HL-60/S4 treated with retinoic acid at 250 ng/mL for 4 days and 3 days (cell line): ENCODE data around the gene TOR3A.
"Not testable (repeated sequence)": the region's sequence is repeated elsewhere in the genome, so short reads cannot be mapped to it uniquely, and the experiment has no call there.

ENCODE experiments used
- in situ Hi-C: fragments of 300-500 bp; cut with MboI; formaldehyde crosslinking; loops from 2 replicates; pipeline ENCODE4 v1.7.0; 2022; ENCODE audit warnings: low sequenced_read_pairs

TOR3A gene, protein sequence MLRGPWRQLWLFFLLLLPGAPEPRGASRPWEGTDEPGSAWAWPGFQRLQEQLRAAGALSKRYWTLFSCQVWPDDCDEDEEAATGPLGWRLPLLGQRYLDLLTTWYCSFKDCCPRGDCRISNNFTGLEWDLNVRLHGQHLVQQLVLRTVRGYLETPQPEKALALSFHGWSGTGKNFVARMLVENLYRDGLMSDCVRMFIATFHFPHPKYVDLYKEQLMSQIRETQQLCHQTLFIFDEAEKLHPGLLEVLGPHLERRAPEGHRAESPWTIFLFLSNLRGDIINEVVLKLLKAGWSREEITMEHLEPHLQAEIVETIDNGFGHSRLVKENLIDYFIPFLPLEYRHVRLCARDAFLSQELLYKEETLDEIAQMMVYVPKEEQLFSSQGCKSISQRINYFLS

DNA sequence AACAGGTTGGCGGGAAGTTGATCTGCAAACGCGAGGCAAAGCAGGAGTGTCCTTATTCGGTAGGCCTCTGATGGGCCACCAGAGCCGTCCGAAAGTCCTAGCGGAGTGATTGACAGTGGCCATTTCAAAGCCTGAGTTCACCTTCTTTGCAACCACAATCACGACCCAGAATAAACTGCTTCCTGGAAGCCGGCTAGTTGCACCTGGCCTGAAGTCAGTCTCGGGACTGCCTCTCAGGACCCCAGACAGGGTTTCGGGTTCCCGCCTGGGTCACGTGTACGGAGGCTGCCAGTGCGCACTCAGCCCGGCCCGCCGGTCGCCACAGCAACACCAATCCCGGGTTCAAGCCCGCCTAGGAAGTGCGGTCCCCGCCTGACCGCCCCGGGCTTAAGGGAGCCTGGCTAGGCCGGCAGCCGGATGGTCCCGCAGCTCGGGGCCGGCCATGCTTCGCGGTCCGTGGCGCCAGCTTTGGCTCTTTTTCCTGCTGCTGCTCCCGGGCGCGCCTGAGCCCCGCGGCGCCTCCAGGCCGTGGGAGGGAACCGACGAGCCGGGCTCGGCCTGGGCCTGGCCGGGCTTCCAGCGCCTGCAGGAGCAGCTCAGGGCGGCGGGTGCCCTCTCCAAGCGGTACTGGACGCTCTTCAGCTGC lies at the start of gene TOR3A:
Gene TOR3A, plus strand, starts transcription at position 384 of the 646 bp plus-strand sequence. Its CDS starts 59 bp downstream, at position 443.
- in situ Hi-C loops, result no loop called here

DNA sequence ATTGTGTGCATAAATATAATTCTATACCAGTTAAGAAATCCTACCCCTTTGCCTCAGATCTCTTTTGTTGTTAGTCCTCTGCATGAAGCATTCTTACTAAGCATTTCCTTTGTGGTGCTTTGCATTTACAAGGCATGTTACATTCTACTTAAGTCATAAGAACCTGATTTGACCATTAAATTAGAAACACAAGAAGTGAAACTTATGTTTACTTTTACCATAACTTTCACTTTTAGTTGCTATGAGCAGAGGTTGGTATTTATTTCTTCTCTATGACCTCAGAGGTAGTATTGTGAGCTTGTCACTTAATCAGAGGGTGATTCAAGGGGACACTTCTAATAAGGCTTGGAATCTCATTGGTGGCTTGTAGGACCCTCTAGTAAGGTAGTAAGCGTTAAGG lies 47.1 kb upstream of the TOR3A start:
- in situ Hi-C loops, result no loop called here

DNA sequence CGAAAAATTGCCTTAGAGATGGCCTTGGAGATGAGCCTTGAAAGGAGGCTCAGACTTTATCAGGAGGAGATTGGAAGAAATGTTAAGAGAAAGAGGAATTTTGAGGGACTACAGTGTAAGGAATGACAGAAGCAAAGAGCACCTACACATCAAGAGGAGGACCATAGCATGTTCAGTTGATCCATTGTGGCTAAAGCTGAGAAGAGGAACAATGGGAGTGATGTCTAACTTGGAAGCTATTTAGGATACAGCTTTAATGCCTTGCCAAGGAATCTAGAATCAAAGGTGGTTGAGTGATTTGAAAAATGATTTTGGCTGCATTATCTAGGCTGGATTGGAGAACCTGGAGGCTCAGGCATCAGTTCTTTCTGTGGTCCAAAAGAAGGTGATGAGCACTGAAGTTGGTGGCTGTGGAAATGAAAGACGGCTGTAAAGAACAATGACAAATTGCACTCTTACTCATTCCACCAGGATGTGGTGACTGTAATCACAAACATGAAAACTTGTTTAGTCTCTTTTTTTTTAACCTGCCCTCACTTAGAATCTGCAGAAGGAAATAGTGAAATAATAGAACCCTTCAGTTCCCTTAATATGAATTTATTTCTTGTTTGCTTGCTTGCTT lies 44.9 kb upstream of the TOR3A start:
- in situ Hi-C loops, result no loop called here

DNA sequence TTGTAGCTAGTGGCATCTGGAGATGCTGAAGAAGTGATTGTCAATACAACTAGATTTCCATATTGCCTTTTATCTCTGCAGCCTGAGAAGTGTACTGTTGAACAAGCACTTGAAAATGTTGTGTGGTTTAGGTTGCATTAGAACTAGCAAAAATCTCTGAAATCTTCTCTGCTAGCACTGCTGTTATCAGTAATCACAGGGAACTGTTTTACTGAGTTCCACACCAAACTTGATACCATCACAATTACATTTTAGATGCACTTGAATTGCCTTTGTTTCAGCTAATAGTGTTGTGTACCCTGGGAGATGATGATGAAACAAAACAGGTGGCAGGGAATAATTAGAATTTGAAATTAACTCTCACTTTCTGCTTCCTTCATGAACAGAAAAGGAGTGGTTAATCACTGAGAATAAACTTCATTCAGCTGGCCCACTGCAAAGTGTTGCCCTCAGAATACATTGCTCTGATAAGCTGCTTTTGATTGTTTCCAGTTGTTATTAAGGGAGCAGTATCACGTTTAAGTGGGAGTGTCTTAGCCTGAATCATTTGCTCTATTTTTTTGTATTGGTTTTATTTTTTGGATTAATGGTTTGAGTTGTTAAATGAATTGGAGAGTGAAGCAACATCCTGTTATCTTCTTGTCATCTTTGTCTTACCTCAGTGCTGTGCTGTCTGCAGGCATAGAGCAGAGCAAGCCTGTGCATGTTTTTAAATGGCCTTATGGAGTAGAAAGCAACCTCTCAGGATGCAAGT lies 43.2 kb upstream of the TOR3A start:
- in situ Hi-C loops, result no loop called here

DNA sequence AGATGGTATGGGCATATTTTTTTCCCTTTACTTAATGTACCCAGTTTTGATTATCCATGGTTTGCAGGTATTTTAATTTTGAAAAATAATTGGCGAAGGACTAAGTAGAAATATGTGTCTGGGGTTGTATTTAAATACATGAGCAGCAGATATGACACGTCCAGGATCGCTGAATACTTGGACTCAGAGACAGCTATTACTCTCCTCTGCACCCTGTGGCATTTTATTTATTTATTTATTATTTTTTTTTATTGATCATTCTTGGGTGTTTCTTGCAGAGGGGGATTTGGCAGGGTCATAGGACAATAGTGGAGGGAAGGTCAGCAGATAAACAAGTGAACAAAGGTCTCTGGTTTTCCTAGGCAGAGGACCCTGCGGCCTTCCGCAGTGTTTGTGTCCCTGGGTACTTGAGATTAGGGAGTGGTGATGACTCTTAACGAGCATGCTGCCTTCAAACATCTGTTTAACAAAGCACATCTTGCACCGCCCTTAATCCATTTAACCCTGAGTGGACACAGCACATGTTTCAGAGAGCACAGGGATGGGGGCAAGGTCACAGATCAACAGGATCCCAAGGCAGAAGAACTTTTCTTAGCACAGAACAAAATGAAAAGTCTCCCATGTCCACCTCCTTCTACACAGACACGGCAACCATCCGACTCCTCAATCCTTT lies 42.2 kb upstream of the TOR3A start:
- in situ Hi-C loops, result not testable (repeated sequence)

DNA sequence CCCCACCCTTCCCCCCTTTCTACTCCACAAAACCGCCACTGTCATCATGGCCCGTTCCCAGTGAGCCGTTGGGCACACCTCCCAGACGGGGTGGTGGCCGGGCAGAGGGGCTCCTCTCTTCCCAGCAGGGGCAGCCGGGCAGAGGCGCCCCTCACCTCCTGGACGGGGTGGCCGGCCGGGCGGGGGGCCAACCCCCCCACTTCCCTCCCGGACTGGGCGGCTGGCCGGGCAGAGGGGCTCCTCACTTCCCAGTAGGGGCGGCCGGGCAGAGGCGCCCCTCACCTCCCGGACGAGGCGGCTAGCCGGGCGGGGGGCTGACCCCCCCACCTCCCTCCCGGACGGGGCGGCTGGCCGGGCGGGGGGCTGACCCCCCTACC lies 41.7 kb upstream of the TOR3A start:
- in situ Hi-C loops, result not testable (repeated sequence)

DNA sequence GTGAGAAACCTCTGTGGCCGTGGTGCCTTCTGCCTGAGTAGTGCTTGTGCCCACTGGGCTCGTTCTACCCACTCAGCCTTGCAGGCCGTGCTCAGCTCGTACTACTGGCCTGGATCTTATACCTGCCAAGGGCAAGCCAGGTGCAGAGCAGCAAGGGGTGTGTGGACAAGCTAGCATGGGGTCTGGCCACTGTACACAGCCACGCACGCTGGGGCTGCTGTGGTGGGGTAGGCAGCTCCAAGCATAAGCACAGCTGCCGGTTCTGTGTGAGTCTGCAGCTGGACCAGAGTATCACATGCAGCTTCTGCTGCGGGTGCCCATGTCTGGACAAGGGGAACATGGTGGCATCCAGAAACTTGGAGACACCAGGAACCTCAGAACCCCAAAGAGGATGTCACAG lies 39.8 kb upstream of the TOR3A start:
- in situ Hi-C loops, result no loop called here

DNA sequence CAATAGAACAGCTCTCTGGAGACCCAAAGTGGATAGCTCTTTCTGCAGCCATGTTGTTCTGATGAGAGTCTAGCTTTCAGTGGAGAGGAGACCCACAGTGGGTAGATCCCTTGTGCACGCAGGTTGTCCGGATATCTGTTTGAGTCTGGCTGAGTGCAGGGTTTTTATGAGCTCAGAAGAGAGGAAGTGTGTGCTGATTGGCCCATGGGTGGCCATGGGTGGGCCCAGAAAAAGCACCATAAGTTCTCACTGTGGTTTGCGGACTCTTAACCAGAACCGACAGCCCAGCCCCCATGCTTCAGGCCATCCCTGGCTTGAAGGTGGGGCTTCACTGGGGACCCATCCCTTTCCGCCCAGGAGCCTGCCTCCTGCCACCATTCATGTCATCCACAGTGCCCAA lies 39.2 kb upstream of the TOR3A start:
- in situ Hi-C loops, result no loop called here

DNA sequence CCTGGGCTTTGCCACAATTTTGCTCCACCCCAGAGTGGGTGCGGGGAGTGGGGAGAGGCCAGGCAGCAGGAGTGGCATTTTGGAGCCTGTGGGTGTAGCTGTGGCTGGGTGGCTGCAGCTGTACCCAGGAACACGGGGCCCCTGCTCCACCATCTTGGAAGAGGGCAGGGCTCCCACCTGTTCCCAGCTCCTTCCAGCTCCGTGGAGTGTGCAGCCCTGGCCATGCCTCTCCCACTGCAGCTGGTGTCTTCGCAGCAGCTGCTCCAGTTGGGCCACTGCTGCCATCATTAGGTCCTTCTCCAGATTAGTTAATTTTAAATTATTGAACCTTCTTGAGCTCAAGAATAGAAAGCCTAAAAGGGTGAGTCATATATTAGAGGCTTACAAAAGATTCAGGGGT lies 38.6 kb upstream of the TOR3A start:
- in situ Hi-C loops, result no loop called here

DNA sequence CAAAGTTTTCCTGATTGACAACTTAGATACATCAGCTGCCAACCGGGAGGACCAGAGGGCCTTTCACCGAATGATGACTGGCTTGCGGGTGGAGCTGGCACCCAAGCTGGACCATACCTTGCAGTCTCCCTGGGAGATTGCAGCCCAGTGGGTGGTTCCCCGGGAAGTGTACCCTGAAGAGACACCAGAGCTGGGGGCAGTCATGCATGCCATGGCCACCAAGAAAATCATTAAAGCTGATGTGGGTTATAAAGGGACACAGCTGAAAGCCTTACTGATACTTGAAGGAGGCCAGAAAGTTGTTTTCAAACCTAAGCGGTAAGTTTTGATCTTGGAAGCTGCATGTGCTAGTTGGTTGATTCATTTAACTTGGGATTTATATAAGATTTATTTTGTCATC lies 38.0 kb upstream of the TOR3A start:
- in situ Hi-C loops, result no loop called here

DNA sequence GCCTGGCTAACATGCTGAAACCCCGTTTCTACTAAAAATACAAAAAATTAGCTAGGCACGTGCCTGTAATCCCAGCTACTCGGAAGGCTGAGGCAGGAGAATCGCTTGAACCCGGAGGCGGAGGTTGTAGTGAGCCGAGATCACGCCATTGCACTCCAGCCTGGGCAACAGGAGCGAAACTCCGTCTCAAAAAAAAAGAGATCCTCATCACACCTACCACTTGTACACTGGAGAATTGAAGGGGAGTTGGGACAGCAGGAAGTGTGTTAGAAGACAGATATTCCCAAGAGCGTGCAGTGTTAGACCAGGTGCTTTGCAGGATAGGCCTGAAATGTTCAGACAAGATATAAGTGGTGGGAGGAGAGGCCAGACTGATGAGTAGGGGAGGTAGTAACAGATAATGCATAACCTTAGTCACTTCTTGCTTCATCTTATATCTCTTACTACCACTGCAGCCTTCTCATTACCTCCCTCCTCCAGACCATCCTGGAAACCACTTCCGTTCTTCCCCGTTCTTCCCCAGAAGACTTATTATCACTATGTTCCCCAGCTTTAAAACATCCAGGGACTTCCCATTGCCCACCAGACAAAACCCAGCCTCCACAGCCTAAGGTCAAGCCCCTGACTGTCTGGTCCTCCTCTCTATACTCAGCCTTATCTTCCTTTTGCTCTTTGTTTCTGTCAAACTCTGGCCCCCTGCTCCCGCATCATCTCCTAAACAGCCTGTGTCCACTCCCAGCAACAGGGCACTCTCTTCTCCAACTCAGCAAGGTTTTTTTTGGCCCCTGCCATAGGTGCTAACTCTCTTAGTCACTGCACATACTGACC lies 34.8 kb upstream of the TOR3A start:
- in situ Hi-C loops, result no loop called here

DNA sequence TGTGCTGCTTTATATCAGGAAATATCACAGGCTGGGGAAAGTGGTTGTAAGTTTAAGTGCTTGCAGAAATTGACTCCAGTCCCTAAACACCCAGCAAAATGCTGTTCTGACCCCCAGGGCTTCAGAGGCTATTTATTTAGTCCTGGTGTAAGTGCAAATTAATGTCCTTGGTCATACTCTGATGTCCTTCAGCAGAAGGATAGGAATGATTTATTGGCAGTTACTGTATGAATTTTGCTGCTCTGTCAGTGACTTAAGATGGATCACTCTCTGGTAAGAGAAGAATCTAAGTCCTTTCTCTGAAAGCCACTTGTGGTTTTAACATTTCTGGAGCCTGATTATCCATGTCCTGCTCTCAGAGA lies 34.3 kb upstream of the TOR3A start:
- in situ Hi-C loops, result no loop called here

DNA sequence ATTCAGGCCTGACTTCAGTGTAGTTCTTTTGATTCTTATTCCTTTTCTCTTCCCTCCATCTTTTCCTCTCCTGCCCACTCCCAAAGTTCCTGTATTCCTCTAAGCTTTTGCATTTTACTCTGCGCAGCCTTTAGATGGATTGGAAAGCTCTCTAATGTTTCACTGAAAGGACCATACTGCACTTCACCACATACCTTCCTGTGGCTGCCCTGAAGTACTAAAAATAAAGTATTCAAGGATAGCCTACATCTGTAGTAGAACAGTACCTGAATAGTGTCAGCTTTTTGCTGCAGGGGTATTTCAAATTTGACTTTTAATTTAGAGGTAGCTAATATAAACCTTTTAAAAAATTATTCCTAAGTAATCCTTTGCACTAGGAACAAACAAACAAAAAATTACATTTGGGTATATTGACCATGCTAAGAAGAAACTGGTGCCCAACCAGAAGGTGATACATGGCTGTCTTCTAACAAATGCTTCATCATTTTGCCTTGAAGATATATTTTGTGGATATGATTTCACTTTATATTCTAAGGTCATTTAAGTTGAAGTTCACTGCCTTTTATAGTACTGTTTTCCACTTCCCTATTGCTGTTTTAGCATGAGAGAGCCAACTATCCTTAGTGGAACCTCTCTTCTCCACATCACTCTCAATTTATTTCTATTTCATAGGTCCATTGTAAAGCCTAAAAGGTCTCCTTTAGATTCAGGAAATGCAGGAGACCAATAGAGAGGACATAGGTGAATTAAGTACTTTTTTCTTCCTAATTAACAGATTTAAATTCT lies 33.3 kb upstream of the TOR3A start:
- in situ Hi-C loops, result no loop called here

DNA sequence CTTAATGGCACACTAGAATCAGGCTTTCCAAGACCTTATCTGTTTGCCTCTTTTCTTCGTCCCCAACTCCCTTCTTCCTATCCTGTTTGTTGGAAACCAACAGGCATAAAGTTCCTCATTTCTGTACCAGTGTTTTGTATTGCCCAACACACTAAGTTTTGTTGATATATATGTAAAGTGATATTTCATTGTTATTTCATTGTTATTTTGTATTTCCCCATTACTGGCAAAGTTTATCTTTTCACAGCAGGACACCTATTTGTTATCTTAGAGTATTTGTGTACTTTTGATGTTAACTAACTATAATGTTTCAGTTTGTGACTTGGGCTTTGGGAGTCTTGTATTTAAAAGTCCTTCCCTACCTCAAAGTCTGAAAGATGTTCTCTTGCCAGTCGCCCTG lies 29.1 kb upstream of the TOR3A start:
- in situ Hi-C loops, result no loop called here

DNA sequence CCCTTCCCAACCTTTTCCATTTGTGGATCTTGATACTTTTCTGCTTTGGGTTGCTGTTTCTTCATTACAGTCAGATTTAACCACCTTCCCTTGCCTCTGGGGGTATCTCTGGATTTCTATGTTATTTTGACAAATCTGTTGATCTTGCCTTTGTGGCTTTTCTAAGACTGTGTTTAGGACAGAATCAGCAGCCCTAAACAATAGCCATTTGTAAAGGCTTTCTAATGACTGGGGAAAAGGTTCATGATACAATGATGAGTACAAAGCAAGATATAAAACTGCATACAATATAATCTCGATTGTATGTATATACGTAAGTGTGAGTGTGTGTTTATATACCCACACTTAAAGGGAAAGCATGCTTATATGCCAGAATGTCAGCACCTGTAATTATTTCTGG lies 28.4 kb upstream of the TOR3A start:
- in situ Hi-C loops, result no loop called here

DNA sequence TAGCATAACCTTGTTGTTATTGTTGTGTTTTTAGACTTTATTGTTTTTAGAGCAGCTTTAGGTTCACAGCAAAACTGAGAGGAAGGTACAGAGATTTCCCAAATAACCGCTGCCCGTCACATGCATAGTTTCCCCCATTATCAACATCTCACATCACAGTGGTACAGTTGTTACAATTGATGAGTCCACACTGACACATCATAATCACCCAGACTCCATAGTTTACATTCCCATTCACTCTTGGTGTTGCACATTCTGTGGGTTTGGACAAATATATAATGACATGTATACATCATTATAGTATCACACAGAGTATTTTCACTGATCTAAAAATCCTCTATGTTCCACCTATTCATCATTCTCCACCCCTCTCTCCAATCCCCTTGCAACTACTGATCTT lies 25.9 kb upstream of the TOR3A start:
- in situ Hi-C loops, result no loop called here

DNA sequence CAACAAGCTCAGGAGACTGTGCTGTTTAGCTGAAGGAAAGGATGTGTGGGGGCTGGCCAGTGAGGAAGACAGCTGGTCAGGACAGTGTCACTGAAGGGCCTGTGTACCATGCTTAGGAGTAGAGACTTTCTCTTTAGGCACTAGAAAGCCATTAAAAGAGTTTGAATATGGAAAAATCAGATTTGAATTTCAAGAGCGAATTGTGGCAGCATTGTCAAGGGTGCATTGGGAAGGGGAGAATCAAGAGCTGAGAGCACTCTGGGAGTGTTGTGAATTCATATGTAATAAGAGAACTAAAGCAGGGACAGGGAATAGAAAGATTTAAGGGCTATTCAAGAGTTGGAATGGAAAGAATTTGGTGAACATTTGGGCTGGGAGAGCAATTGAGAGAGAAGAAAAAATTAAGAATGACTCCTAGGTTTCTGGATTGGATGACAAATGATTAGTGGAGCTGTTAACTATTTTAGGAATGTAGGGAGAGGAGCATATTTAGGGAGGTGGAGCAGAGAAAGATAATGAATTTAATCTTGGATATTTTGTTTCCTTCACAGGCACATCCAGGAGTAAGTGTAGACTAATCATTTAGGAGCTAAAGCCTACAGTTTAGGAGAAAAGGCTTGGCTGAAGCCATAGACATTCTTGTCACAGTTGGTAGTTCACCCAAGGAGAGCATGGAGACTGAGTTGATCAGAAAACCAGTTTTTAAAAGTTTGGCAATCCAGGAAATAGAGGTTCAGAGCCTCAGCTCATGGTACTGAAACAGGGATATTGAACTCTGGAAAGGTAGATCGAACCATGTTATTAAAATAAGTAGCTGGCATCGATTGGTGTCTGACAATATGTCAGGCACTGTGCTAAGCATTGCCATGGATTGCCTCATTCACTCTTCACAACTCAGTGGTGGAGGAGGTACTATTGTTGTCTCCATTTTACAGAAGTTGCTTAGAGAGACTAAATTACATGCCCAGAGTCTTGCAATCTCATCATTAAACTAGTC lies 23.1 kb upstream of the TOR3A start:
- in situ Hi-C loops, result no loop called here
